GM23248 (cell line): ENCODE data around the gene ZBTB48. TPM values are rescaled to one million over a fixed set of nuclear protein-coding genes. Genes with fewer than 3 reads are reported as not detected.
A peak's percentile ranks its signal among the peaks of the same experiment; 100 is the strongest.

Experiments
- DNase-seq: peaks from one replicate; pipeline ENCODE4 v3.0.0-alpha.2; 2015
- H2AFZ ChIP-seq: fragments of 200-600 bp; sonication (generic); 2 replicates; pipeline ENCODE4 v1.6.1; 2016; ENCODE audit warnings: antibody characterized with exemption
- H3F3A ChIP-seq: fragments of 200-600 bp; sonication (generic); 2 replicates; pipeline ENCODE4 v1.6.1; 2016; ENCODE audit warnings: mild to moderate bottlenecking, antibody characterized with exemption, mixed run types; ENCODE audit not compliant: insufficient read depth
- H3K27ac ChIP-seq: fragments of 200-600 bp; sonication (generic); 2 replicates; pipeline ENCODE4 v1.5.1; 2016; ENCODE audit warnings: mild to moderate bottlenecking
- H3K27me3 ChIP-seq: fragments of 200-600 bp; sonication (generic); replicated peaks from 2 replicates; pipeline ENCODE4 v1.6.1; 2016; ENCODE audit warnings: mild to moderate bottlenecking; ENCODE audit not compliant: insufficient read depth
- H3K36me3 ChIP-seq: fragments of 200-600 bp; sonication (generic); 2 replicates; pipeline ENCODE4 v1.6.1; 2016; ENCODE audit warnings: low read depth, mild to moderate bottlenecking
- H3K4me1 ChIP-seq: fragments of 200-600 bp; sonication (generic); 2 replicates; pipeline ENCODE4 v1.6.1; 2016; ENCODE audit warnings: mild to moderate bottlenecking; ENCODE audit not compliant: insufficient read depth
- H3K4me2 ChIP-seq: fragments of 200-600 bp; sonication (generic); one replicate; pipeline ENCODE4 v1.6.1; 2016; ENCODE audit warnings: mild to moderate bottlenecking; ENCODE audit not compliant: unreplicated experiment
- H3K4me3 ChIP-seq: fragments of 200-600 bp; sonication (generic); 2 replicates; pipeline ENCODE4 v1.5.1; 2016; ENCODE audit warnings: mild to moderate bottlenecking
- H3K79me2 ChIP-seq: fragments of 200-600 bp; sonication (generic); 2 replicates; pipeline ENCODE4 v1.6.1; 2016; ENCODE audit warnings: mild to moderate bottlenecking; ENCODE audit not compliant: insufficient read depth
- H3K9ac ChIP-seq: fragments of 200-600 bp; sonication (generic); 2 replicates; pipeline ENCODE4 v1.6.1; 2016; ENCODE audit warnings: mild to moderate bottlenecking
- H3K9me2 ChIP-seq: fragments of 200-600 bp; sonication (generic); 2 replicates; pipeline ENCODE4 v1.6.1; 2016; ENCODE audit warnings: mixed run types, mild to moderate bottlenecking, moderate library complexity; ENCODE audit not compliant: insufficient read depth
- H3K9me3 ChIP-seq: fragments of 200-600 bp; sonication (generic); one replicate; pipeline ENCODE4 v1.6.1; 2017; ENCODE audit warnings: low read depth
- H4K20me1 ChIP-seq: fragments of 200-600 bp; sonication (generic); 2 replicates; pipeline ENCODE4 v1.6.0; 2016; ENCODE audit not compliant: insufficient read depth
- EZH2 ChIP-seq: fragments of 200-600 bp; sonication (generic); IDR thresholded peaks from 2 replicates; pipeline ENCODE4 v1.6.1; 2018; ENCODE audit warnings: antibody characterized with exemption, mild to moderate bottlenecking; ENCODE audit not compliant: insufficient read depth, poor library complexity, severe bottlenecking
- EZH2phosphoT487 ChIP-seq: fragments of 200-600 bp; sonication (generic); IDR thresholded peaks from 2 replicates; pipeline ENCODE4 v1.6.1; 2018; ENCODE audit warnings: antibody characterized with exemption, moderate library complexity, mild to moderate bottlenecking, low read depth; ENCODE audit not compliant: insufficient read depth
- WGBS, 2 experiments: methylation state at CpG; one replicate each; pipeline ENCODE4 v1.1.6; 2015 to 2017; ENCODE audit warnings: low lambda C conversion rate in 2 of 2, low coverage in 1 of 2; ENCODE audit errors: missing lambda C conversion rate in 2 of 2; 5-methylcytosine and 5-hydroxymethylcytosine counted together
- in situ Hi-C: fragments of 300-500 bp; cut with MboI; formaldehyde crosslinking; loops from 2 replicates; pipeline ENCODE4 v1.15.0; 2020
- polyA plus RNA-seq: library from polyadenylated mRNA; unstranded; fragments of >200 nt; fragmentation: Nextera tagmentation; extraction: Ambion mirVana; gene quantifications from 2 replicates; pipeline ENCODE4 v1.2.1, GENCODE V29; 2016
- total RNA-seq: library from RNA; depleted of rRNA; stranded (reverse); fragments of >200 nt; shearing (Covaris generic); gene quantifications from 2 replicates; pipeline ENCODE4 v1.2.3, GENCODE V29; 2014

ZBTB48 gene
- total and polyA plus RNA-seq, 2 experiments from 2014 or later = 15.4 to 16.4 TPM

DNA sequence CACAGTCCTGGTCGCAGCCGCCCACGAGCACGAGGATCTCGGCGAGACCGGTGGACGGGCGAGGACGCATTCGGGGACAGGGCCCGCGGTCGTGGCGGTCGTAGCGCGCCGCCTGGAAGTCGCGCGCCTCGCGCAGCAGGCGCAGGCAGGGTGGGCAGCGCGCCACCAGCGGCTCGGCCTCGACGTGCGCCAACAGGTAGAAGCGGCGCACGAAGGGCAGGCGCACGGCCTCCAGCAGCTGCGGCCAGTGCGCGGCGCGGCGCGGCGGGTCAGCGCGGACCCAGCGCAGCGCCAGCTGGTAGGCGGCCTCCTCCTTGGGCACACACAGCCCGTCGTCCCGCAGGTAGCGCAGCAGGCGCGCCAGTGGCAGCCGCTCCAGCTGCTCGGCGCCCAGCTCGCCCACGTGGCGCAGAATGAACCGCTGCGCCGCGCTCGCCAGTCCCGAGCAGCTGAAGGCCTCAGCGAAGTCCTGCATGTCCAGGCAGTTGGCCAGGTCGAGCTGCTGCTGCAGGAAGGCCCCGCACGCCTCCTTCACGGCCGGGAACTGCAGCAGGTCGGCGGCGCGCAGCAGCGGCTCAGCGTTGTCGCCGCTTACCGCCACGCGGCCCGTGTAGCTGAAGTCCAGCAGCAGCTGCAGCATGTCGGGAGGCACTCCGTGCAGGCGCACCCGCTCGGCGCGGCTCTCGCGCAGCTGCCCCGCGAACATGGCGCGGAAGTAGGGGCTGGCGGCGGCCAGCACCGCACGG, 22.3 kb downstream of the ZBTB48 start:
- no peaks in the 10 kb centered on the region for H3K9me2 ChIP-seq
- no peaks in the 10 kb centered on the region for H3K9me3 ChIP-seq
- H3K9ac ChIP-seq = peak overlapping the region; percentile 97
- TF ChIP-seq EZH2 = no peak
- TF ChIP-seq EZH2phosphoT487 = no peak
- no peaks in the 10 kb centered on the region; the same call in 1 of the 2 replicates for H4K20me1 ChIP-seq
- peaks cover 66% of the 10 kb centered on the region for H3K79me2 ChIP-seq
- peak overlapping the region; percentile 86 for H3K4me2 ChIP-seq
- H3F3A ChIP-seq = peaks cover 35% of the 10 kb centered on the region
- H2AFZ ChIP-seq = 0 out of 2 replicates have a peak overlapping the region, but pooled peaks have one; percentile 14
- peak overlapping the region; percentile 87 for H3K4me3 ChIP-seq
- peak; percentile 82 for DNase-seq
- peaks cover 1% of the 10 kb centered on the region; the same call in 1 of the 2 replicates for H3K36me3 ChIP-seq
- peaks cover 25% of the 10 kb centered on the region for H3K4me1 ChIP-seq
- in situ Hi-C loops = no loop called here
- WGBS, 2 experiments = 0% methylated on average over 50 to 102 of the region's 103 CpGs
- H3K27me3 ChIP-seq = no peaks in the 10 kb centered on the region
- H3K27ac ChIP-seq = peak overlapping the region; percentile 99

DNA sequence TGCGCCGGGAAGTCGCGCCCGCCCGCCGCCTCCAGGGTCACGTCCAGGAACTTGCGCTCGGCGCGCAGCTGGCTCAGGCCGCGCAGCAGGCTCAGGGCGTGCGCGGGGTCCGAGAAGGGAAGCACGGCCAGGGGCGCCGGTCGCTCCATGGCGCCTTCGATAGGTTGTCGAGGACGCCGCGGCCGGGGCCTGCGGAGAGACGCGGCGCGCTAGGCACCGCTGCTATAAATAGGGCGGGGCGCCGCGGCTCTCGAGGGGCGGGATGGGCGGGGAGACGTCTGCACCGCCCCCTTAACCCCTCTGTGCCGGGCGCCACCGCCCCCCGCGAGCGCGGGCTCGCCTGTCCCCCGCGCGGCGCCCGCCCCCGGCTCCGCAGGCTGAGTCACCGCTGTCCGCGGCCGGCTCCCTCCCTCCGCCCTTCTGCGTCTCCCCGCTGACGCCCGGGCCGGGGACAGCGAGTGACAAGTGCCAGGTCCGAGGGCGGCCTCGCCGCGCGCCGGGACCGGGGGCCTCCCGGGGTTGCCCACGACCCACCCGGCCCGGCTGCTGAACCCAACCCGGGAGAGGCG, 23.0 kb downstream of the ZBTB48 start, which contains the start of gene KLHL21:
TSS of gene KLHL21 (minus strand) at position 201 of the 569 bp plus-strand sequence. CDS start at position 149, 52 bp downstream.
- Histone ChIP-seq H3K36me3 (no peaks in the 10 kb centered on the region), H3F3A (peaks cover 35% of the 10 kb centered on the region), H4K20me1 (no peaks in the 10 kb centered on the region; the same call in 1 of the 2 replicates), H3K27ac (peak within 1 kb of the TSS; percentile 99), H3K9ac (peak within 1 kb of the TSS; percentile 97), H3K4me1 (peaks cover 25% of the 10 kb centered on the region), H3K4me3 (peak within 1 kb of the TSS; percentile 87), H3K9me3 (no peaks in the 10 kb centered on the region), H2AFZ (peak within 1 kb of the TSS; percentile 82), H3K79me2 (peaks cover 66% of the 10 kb centered on the region), H3K9me2 (no peaks in the 10 kb centered on the region), H3K27me3 (no peaks in the 10 kb centered on the region), H3K4me2 (peak within 1 kb of the TSS; percentile 95)
- peak; percentile 96 for DNase-seq
- in situ Hi-C loops = no loop called here
- WGBS, 2 experiments = 0 to 1% methylated on average over 34 to 72 of the region's 84 CpGs
- TF ChIP-seq EZH2 = no peak
- no peak for TF ChIP-seq EZH2phosphoT487

DNA sequence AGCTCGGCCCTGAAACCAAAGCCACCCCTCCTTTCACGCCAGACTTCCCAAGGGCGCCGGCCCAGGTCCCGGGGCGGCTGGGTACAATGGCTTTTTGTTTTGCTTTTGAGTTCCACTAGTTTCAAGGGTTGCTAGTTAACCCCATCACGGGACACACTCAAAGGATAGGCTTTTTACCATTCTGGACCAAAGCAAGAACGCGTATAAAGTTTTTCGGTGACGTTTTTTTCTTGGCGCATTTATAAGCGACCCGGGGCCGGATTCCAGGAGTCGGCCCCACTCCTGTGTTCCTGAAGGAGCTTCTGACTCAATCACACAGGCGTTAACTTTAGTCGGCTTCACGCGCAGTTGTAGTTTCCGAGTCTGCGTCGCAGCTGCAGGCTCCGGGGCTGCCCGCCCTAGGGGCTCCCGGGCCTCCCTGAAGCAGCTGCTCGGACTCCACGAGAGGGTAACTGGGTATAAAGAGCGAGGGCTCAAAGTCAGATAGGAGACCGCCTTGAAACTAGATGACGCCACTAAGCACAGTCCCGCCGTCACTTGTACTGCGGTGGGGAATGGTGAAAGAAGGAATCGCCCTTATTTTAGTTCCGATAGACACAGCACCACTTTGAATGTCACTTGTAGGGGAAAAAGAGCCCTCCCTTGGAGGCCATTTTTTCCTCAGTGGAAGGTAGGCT, 23.6 kb downstream of the ZBTB48 start:
- Histone ChIP-seq H3K27me3 (no peaks in the 10 kb centered on the region), H3F3A (peaks cover 35% of the 10 kb centered on the region)
- in situ Hi-C loops = no loop called here

DNA sequence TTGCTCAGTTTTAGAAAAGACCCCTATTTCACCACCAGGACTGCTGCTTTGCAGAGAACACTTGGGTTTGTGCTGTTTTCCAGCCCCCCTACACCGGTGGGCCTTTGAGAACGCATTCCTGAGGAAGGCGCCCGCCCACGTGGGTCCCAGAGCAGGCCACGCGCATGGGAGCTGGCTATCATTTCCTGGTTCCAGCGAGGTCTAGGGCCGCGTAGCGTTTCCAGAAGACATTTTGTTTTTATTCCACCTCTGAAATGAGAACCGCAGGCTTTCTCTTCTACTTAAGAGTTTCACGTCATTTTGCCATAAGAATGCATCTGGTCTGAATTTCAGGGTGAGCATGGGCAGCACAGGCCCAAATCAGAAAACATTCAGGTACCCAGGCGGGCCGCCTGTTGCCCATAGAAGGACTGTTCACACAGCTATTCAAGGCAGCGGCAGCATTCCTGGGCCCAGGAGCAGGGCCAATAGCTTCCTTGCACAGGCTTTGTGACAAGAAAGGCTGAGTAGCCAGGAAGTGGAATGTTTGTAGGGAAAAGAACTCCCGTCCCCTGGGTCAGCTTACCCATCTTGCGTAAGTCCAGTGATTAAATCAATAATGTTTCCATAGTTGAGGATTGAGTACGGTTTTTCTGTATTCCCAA, 24.2 kb downstream of the ZBTB48 start:
- peak; percentile 89 for DNase-seq
- no peaks in the 10 kb centered on the region for H3K27me3 ChIP-seq
- peak overlapping the region; percentile 95 for H3K4me2 ChIP-seq
- peaks cover 25% of the 10 kb centered on the region for H3K4me1 ChIP-seq
- peak overlapping the region; percentile 87 for H3K4me3 ChIP-seq
- 4% methylated on average over 19 of the region's 19 CpGs for WGBS, 2 experiments
- TF ChIP-seq EZH2 (no peak), EZH2phosphoT487 (no peak)
- in situ Hi-C loops = no loop called here
- no peaks in the 10 kb centered on the region for H3K9me2 ChIP-seq
- H4K20me1 ChIP-seq = no peaks in the 10 kb centered on the region; the same call in 1 of the 2 replicates
- H3K36me3 ChIP-seq = no peaks in the 10 kb centered on the region
- peak overlapping the region; percentile 97 for H3K9ac ChIP-seq
- no peaks in the 10 kb centered on the region for H3K9me3 ChIP-seq
- peak overlapping the region; percentile 99 for H3K27ac ChIP-seq
- H3F3A ChIP-seq = peaks cover 35% of the 10 kb centered on the region
- H2AFZ ChIP-seq = peak overlapping the region; percentile 82
- H3K79me2 ChIP-seq = peaks cover 59% of the 10 kb centered on the region

More for the DNA sequence above, 23.6 kb downstream of the ZBTB48 start:
- H3K4me1 ChIP-seq = peaks cover 25% of the 10 kb centered on the region
- no peaks in the 10 kb centered on the region for H3K9me2 ChIP-seq
- H4K20me1 ChIP-seq = no peaks in the 10 kb centered on the region; the same call in 1 of the 2 replicates
- H3K9ac ChIP-seq = peak overlapping the region; percentile 97
- peak overlapping the region; percentile 95 for H3K4me2 ChIP-seq
- WGBS, 2 experiments = 2% methylated on average over 36 of the region's 36 CpGs
- no peaks in the 10 kb centered on the region for H3K36me3 ChIP-seq
- H3K79me2 ChIP-seq = peaks cover 65% of the 10 kb centered on the region
- peak overlapping the region; percentile 82 for H2AFZ ChIP-seq
- H3K27ac ChIP-seq = peak overlapping the region; percentile 99
- peak; percentile 92 for DNase-seq
- peak overlapping the region; percentile 87 for H3K4me3 ChIP-seq
- TF ChIP-seq EZH2phosphoT487 (no peak), EZH2 (no peak)
- no peaks in the 10 kb centered on the region for H3K9me3 ChIP-seq
